HG03175 (cell line): Measurements from ENCODE around the gene CA14.
"Not testable (repeated sequence)": the region's sequence is repeated elsewhere in the genome, so short reads cannot be mapped to it uniquely, and the experiment has no call there.

Experiments
- ATAC-seq: cut with Tn5 transposase; IDR thresholded peaks from one replicate; pipeline ENCODE4 v1.9.1; 2021; ENCODE audit warnings: mild to moderate bottlenecking, moderate library complexity; ENCODE audit not compliant: unreplicated experiment

Gene CA14

DNA sequence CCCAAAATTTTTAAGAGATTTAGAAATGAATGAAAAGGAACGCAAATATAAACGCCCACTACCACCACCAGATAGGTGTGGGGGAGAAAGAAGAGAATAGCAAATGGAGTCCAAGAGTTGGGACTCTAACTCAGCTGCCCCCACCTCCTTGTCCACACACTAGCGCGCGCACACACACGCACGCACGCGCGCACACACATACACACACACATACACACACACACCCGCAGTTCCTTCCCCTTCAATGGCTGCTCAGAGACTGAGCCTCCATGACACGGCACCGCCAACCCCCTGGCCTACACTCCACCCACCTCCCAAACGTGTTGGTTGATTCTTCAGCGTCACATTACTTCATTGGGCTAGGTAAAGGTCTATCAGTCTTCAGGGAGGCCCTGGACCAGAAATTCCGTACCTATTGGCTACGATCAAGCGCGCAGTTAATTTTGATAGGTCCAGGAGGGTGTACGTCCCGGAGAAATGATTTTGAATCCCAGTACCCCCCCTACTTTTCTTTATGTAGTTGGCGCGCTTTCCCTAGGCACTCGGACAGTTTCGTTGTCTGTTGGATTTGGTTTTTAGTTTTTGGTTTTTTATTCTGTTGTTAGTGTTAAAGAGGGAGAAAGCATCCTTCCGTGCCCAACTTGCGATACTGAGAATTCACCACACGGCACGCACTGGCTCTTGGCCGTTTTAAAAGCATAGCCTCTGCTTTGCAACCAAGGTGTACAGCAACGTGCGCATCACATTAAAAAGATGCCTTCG is 21.5 kb upstream of the CA14 start, which contains the start of gene ANP32E:
Gene ANP32E (minus strand): TSS at position 261 of the 762 bp plus-strand sequence. CDS start 326 bp downstream, outside the sequence.
- ATAC-seq: peak; percentile 85

GRCh38 chr1:150236614-150237100 is 20.9 kb upstream of the CA14 start:
- ATAC-seq: no peak

DNA sequence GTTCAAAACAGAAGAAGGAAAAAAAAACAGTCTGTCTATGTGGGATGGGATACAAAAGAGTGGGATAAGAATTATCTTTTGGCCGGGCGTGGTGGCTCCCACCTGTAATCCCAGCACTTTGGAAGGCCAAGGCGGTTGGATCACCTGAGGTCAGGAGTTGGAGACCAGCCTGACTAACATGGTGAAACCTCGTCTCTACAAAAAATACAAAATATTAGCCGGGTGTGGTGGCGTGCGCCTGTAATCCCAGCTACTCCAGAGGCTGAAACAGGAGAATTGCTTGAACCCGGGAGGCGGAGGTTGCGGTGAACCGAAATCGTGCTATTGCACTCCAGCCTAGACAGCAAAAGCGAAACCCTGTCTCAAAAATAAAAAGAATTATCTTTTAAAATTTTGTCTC is 20.4 kb upstream of the CA14 start:
- ATAC-seq: not testable (repeated sequence)

DNA sequence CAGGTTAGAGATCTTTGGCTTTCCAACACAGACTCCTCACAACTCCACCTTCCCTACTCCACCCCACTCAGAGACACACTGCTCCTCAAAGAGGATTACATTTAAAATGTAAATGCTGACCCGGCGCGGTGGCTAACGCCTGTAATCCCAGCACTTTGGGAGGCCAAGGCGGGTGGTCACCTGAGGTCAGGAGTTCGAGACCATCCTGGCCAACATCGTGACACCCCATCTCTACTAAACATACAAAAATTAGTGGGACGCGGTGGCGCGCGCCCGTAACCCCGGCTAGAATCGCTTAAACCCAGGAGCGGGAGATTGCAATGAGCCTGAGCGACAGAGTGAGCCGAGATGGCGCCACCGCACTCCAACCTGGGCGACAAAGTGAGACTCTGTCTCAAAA is 19.8 kb upstream of the CA14 start:
- no peak for ATAC-seq

- ATAC-seq: no peak
Observed at GRCh38 chr1:150243003-150243402, 14.6 kb upstream of the CA14 start.

DNA sequence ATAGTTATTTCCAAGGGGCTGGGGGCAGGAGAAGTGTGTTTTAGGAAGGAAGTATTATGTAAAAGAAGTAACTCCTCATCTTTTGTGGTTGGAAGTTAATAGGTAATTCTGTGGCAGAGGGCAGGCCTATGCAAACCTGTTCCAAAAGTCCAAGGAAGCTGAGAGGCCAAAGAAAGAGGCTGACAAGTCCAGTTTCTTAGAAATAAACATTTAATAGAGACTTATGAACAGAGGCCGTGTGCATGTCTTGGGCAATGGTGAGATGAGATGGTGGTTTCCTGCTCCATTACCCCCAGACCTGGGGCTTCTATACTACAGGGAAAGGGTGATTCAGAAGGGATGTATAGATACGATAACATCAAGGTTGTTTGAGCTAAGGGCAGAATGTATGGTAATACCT is 7.6 kb upstream of the CA14 start:
- no peak for ATAC-seq

DNA sequence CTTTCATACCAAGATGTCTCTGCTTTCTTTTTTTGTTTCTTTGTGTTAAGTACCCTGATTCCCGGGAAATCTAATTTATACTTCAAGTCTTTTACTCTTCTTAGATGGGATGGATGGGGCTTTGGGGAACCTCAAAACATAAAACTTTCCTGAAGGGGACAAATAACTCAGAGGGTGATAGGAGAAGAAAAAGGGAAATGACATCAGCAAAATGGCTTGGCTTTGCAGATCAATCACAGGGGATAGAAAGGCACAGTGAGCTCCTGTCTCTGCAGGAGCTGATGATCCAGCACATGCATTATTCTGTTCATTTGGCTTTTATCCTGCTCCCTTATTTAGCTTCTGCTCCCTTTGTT is 1.4 kb upstream of the CA14 start:
- no peak for ATAC-seq

DNA sequence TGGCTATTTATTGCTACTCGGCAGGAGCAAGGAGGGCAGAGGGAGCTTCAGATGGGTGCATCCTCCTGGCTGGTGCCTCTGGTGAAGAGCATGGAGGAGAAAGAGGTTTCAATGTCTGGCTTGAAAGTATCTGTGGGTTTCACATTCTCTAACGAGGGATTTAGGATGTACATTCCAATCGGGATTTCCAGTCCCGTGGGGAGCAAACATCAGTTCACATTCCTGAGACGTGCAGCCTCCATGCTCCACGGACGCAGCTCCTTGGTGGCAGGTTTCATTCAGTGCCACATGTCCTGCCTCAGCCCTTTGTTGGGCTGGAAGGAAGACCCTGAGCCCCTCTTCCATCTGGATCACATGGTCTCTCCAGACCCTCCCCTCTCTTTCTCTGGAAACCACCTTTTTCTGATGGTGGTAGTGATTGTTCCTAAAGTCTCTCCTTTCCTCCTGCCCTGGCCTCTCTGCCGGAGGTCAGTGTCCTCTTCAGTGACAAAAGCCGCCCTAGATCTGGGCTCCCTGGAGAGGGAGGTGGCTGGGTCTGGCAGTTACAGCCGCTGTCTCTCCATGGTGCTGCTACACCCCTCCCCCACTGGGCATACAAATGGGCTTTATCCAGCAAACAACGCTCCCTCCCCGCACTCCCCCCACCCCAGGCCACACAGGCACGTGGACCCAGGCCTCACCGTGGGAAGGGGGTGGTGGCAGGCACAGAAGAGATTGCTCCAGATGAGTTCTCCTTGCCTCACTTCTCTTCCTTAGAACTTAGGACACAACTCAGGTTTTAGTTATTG is 826 bp upstream of the CA14 start:
- ATAC-seq: no peak

DNA sequence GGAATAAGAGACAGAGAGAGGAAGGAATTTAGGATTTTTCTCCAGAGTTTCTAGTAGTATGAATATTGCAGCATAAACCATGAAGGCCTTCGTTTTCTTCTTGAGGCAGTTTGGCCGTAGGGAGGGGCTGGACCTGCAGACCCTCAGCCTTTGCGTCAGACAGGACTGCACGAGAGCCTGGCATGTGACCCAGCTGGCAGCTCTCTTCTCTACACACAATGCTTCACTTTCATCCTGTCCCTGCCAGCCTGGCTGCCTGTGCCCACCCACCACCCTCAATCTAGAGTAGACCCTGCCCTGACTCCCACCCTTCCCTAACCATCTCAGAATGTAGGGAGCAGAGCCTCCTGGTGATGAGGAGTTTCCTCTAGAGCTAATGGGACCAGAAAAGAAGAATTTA is 1.6 kb downstream of the CA14 start:
- ATAC-seq: no peak

DNA sequence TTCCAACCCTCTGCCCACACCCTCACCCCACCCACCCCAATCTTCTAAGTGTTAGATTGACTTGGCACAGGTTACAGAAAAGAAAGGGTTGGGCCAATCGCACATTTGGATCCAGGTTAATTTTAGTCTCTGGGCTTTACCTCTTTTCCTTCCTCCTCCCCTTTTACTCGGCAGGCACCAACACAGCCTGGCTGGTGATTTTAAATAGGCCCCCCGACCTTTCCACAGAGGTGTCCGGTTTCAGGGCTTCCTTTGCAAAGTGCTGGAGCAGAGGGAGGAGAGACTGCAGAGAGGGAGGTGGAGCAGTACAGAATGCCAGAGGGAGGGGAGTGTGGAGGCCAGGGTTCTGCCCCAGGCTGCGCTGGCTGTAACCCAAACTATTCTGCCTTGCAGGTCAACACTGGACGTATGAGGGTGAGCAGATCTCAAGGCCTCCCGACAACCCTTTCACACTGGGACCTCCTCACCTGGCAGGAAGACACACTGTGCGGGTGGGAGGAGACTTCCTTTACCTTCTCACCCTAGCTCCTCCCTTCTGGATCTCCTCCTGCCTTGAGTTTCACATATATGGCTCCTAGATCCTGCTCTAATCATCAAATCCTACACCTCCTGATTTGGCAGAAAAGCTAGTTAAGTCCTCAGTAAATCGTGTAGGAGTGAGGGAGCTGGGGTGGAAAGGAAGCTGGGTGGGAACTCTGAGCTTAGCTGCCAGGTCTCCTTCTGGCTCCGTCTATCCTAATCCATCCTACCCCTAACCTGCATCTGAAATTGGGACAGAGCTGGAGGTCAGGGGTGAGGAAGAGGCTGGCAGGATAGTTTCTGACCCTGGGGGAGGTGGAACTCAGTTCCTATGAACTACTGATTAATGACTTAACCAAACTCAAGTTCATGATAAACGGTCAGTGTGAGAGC is 2.4 kb downstream of the CA14 start:
- ATAC-seq: no peak

- ATAC-seq: no peak
Observed at GRCh38 chr1:150261367-150261766, 3.8 kb downstream of the CA14 start.

- no peak for ATAC-seq
Observed at GRCh38 chr1:150262388-150263320, 5.1 kb downstream of the CA14 start.

GRCh38 chr1:150263549-150263948 is 6.0 kb downstream of the CA14 start:
- no peak for ATAC-seq

DNA sequence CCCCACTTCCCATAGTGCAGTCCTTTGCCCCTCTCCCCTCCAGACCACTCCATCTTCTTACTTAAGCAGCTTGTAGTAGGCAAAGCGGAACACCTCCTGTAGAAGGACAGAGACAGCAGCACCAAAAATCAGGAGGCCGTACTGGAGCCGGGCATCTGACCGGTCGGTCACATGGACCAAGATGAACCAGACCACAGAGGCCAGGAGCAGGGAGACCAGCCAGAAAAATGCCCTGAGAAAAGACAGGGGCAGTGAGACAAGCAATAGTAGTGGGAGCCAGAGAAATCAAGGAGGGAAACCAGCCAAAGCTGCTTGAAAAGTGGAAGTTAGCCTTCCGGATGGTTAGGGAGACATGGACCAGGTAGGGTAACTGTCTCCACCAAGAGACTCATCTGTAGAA is 10.3 kb downstream of the CA14 start:
- no peak for ATAC-seq

DNA sequence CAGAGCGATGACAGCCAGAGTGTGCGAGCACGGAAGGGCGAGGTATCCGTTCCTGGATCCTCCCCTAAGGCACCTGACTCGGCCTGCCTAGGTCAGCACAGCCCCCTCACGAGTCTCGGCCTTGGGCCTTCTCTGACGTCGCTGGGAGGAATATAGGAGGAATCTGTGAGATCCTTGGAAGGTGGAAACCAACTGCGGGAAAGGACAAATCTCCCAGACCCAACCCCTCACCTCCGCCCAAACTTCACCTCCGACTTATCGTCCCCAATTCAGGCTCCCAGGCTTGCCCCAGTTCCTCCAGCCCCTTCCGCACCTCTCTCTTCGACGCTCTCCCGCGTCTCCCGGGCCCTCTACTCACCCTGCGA is 10.7 kb downstream of the CA14 start:
- ATAC-seq: peak; percentile 36

DNA sequence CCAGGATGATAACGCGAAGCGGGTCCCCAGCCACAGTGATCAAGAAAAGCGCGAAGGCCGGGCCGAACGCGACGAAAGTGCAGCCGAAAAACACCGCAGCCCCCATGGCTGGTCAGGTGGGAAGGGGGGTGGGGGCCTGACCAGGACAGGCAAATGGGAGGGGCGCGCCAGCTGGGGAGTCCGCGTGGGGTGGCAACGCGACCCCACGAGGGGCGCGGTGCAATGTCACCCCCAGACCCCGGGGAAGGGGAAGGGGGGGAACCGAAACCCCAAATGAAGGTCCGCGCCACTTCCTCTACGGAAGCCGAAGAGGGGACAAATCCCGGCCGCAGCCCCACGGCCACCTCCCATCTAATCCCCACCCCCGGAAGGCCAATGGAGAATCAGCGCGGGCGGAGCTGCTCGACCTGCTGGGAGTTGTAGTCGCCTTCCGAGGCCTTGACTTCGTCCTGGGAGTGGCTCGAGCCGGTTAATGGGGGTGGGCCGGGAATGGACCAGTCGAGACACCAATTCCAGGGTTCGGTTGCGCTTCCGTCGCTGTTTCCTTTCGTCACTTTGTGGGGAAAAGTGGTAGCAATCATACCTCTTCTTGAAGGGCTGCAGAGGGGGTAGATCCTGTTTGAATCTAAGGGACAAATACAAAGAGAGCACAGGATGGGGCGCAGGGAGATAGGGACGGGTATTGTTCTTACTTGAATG is 11.3 kb downstream of the CA14 start, which contains the start of gene APH1A:
Gene APH1A (minus strand): TSS at position 312 of the 699 bp plus-strand sequence. CDS start 206 bp downstream, at position 106.
- ATAC-seq: peak; percentile 81

DNA sequence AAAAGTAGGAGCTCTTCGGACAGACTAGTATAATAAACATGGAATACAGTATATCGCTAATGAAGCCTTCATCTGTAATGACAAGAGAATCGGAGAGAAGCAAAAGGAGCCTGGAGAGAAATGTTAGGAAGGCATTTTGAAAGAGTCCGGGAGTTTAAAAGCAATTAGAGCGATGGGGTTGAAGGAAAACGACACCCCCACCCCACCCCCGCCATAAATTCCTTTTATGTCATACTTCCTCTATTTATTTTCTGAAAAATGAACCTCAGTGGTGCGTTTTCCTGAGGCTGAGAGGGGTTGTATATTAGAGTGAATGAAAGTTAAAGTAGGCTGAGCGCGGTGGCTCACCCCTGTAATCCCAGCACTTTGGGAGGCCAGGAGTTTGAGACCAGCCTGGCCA is 11.9 kb downstream of the CA14 start:
- no peak for ATAC-seq

- no peak for ATAC-seq
Observed at GRCh38 chr1:150271291-150271959, 13.9 kb downstream of the CA14 start.

DNA sequence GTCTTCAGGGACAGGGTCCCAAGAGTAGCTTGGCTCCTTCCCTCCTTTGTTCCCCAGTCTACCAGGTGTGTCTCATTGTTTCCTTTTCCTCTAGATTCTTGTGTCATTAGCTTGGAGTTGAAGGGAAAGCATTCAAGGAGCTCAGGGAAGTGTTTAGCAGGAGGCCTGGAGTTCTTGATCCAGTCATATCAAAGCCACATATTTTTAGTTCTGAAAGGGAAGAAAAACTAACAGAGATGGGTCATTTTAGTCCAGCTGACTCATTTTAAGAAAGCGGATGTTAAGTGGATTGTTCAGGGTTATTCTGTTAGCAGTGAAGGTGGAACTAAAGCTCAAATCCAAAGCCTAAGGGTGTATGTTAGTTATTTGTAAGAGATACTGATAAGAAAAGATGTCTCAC is 15.7 kb downstream of the CA14 start:
- ATAC-seq: no peak
